GM18951 (cell line): Measurements from ENCODE around the gene KIF16B.
"Not testable (repeated sequence)": the region's sequence is repeated elsewhere in the genome, so short reads cannot be mapped to it uniquely, and the experiment has no call there.

Source experiments
- POLR2A ChIP-seq: IDR thresholded peaks from 4 replicates; pipeline ENCODE4 v1.6.1; 2011; ENCODE audit warnings: mild to moderate bottlenecking; ENCODE audit not compliant: insufficient read length, insufficient read depth; ENCODE audit errors: extremely low read depth
- in situ Hi-C: fragments of 300-500 bp; cut with MboI; formaldehyde crosslinking; loops from one replicate; pipeline ENCODE4 v1.12.0; 2022; ENCODE audit warnings: low sequenced_read_pairs, mixed read lengths, inconsistent platforms; ENCODE audit not compliant: unreplicated experiment

The KIF16B gene

GRCh38 chr20:16580147-16580546 is 6.9 kb upstream of the KIF16B start:
- in situ Hi-C loops, result no loop called here
- TF ChIP-seq POLR2A, result no peak

GRCh38 chr20:16576219-16576618 is 3.0 kb upstream of the KIF16B start:
- TF ChIP-seq POLR2A, result no peak
- in situ Hi-C loops, result no loop called here

GRCh38 chr20:16575390-16576140 is 2.3 kb upstream of the KIF16B start:
- in situ Hi-C loops, result no loop called here
- no peak for TF ChIP-seq POLR2A

GRCh38 chr20:16574656-16575355 is 1.6 kb upstream of the KIF16B start:
- peak; percentile 54 for TF ChIP-seq POLR2A
- in situ Hi-C loops, result no loop called here

- TF ChIP-seq POLR2A, result no peak
- in situ Hi-C loops, result no loop called here
These were observed 1.9 kb downstream of the KIF16B start for GRCh38 chr20:16571333-16571732.

- in situ Hi-C loops, result no loop called here
These were observed 3.7 kb downstream of the KIF16B start for GRCh38 chr20:16569246-16570153.

GRCh38 chr20:16566080-16566479 is 7.2 kb downstream of the KIF16B start:
- in situ Hi-C loops, result no loop called here
- no peak for TF ChIP-seq POLR2A

More at GRCh38 chr20:16569246-16570153, 3.7 kb downstream of the KIF16B start:
- no peak for TF ChIP-seq POLR2A

- in situ Hi-C loops, result not testable (repeated sequence)
These were observed 9.2 kb downstream of the KIF16B start for GRCh38 chr20:16564079-16564478.

- in situ Hi-C loops, result no loop called here
- TF ChIP-seq POLR2A, result no peak
These were observed 10.0 kb downstream of the KIF16B start for GRCh38 chr20:16563066-16563806.

- TF ChIP-seq POLR2A, result no peak
- in situ Hi-C loops, result no loop called here
These were observed 11.0 kb downstream of the KIF16B start for GRCh38 chr20:16562259-16562658.

- TF ChIP-seq POLR2A, result no peak
- in situ Hi-C loops, result no loop called here
These were observed 12.6 kb downstream of the KIF16B start for GRCh38 chr20:16560661-16561060.

GRCh38 chr20:16560216-16560615 is 13.0 kb downstream of the KIF16B start:
- in situ Hi-C loops, result no loop called here
- TF ChIP-seq POLR2A, result no peak

GRCh38 chr20:16556301-16556700 is 16.9 kb downstream of the KIF16B start:
- TF ChIP-seq POLR2A, result no peak
- in situ Hi-C loops, result no loop called here
